GM23338 (cell line): Measurements from ENCODE around the gene GMPR.

Source experiments
- CTCF ChIP-seq, 2 experiments: fragments of 200-600 bp in 1 of 2; sonication (generic) in 1 of 2; conservative IDR thresholded peaks; 2 replicates each; pipeline versions ENCODE4 v1.5.1 to v1.6.1; 2016 to 2017; ENCODE audit warnings: antibody characterized with exemption in 2 of 2, low read depth in 2 of 2, mild to moderate bottlenecking in 2 of 2, moderate library complexity in 1 of 2
- EZH2 ChIP-seq: fragments of 200-600 bp; sonication (generic); IDR thresholded peaks from one replicate; pipeline ENCODE4 v1.8.0; 2017; ENCODE audit warnings: antibody characterized with exemption, mild to moderate bottlenecking, low read depth; ENCODE audit not compliant: unreplicated experiment
- EZH2phosphoT487 ChIP-seq: fragments of 200-600 bp; sonication (generic); IDR thresholded peaks from one replicate; pipeline ENCODE4 v1.8.1; 2018; ENCODE audit warnings: antibody characterized with exemption; ENCODE audit not compliant: unreplicated experiment

- no peak for TF ChIP-seq EZH2
- TF ChIP-seq CTCF (conservative IDR thresholded peaks at IDR 0.05; ENCODE audit: low read depth in 2 of 2) = no peak
- TF ChIP-seq EZH2phosphoT487 = no peak
Observed at GRCh38 chr6:16209539-16209938, 28.8 kb upstream of the GMPR start.
